Chondrocyte (in vitro differentiated cells): ENCODE measurements around the gene TEKT5. TPM values are rescaled to one million over a fixed set of nuclear protein-coding genes. Genes with fewer than 3 reads are reported as not detected.

Source experiments
- DNase-seq: peaks from one replicate; pipeline ENCODE4 v3.0.0; 2021; ENCODE audit warnings: mixed read lengths, low spot score
- H3K27ac Mint-ChIP-seq: one replicate; pipeline ENCODE4 v1.8.0; 2021; ENCODE audit warnings: mild to moderate bottlenecking, moderate library complexity, mixed read lengths; ENCODE audit not compliant: unreplicated experiment
- H3K27me3 Mint-ChIP-seq: 2 replicates; pipeline ENCODE4 v1.8.0; 2021; ENCODE audit warnings: low read depth, mixed read lengths
- H3K36me3 Mint-ChIP-seq: 2 replicates; pipeline ENCODE4 v1.8.0; 2021; ENCODE audit warnings: low read depth, mixed read lengths
- H3K4me1 Mint-ChIP-seq: 2 replicates; pipeline ENCODE4 v1.8.0; 2021; ENCODE audit warnings: low read depth, mild to moderate bottlenecking, mixed read lengths
- H3K4me3 Mint-ChIP-seq: one replicate; pipeline ENCODE4 v1.8.0; 2021; ENCODE audit warnings: mild to moderate bottlenecking, moderate library complexity, mixed read lengths; ENCODE audit not compliant: unreplicated experiment
- H3K9me3 Mint-ChIP-seq: 2 replicates; pipeline ENCODE4 v1.8.0; 2021; ENCODE audit warnings: low read depth, mixed read lengths
- CTCF ChIP-seq: fragments of 200-600 bp; sonication (generic); IDR thresholded peaks from 2 replicates; pipeline ENCODE4 v1.5.0; 2021; ENCODE audit warnings: antibody characterized with exemption, mild to moderate bottlenecking, moderate library complexity
- total RNA-seq: library from RNA; stranded (reverse); gene quantifications from 3 replicates; pipeline ENCODE4 v1.2.1, GENCODE V29; 2021

TEKT5 gene
- total RNA-seq, 1 donor from 2014 or later: not detected

- no peaks in the 10 kb centered on the region for H3K4me1 Mint-ChIP-seq
- no peaks in the 10 kb centered on the region for H3K9me3 Mint-ChIP-seq
- H3K4me3 Mint-ChIP-seq: no peak overlapping the region
- H3K27ac Mint-ChIP-seq: no peak overlapping the region
- no peaks in the 10 kb centered on the region for H3K36me3 Mint-ChIP-seq
- no peak for DNase-seq
- peaks cover 27% of the 10 kb centered on the region for H3K27me3 Mint-ChIP-seq
- no peak for TF ChIP-seq CTCF
These were observed 100.3 kb downstream of the TEKT5 start for GRCh38 chr16:10594312-10594950.

GRCh38 chr16:10592611-10593010 is 102.1 kb downstream of the TEKT5 start:
- no peak for TF ChIP-seq CTCF
- Mint-ChIP-seq H3K9me3 (no peaks in the 10 kb centered on the region), H3K36me3 (no peaks in the 10 kb centered on the region), H3K4me1 (no peaks in the 10 kb centered on the region), H3K27me3 (peaks cover 41% of the 10 kb centered on the region), H3K4me3 (no peak overlapping the region), H3K27ac (no peak overlapping the region)
- no peak for DNase-seq

- no peak for TF ChIP-seq CTCF
- H3K4me3 Mint-ChIP-seq: no peak overlapping the region
- H3K27me3 Mint-ChIP-seq: peaks cover 25% of the 10 kb centered on the region
- H3K36me3 Mint-ChIP-seq: no peaks in the 10 kb centered on the region
- H3K27ac Mint-ChIP-seq: no peak overlapping the region
- no peak for DNase-seq
- H3K4me1 Mint-ChIP-seq: peaks cover under 1% of the 10 kb centered on the region
- no peaks in the 10 kb centered on the region for H3K9me3 Mint-ChIP-seq
These were observed 104.4 kb downstream of the TEKT5 start for GRCh38 chr16:10590342-10590741.

- Mint-ChIP-seq H3K9me3 (no peaks in the 10 kb centered on the region), H3K36me3 (no peaks in the 10 kb centered on the region), H3K27me3 (peaks cover 23% of the 10 kb centered on the region), H3K4me1 (peaks cover 4% of the 10 kb centered on the region), H3K27ac (no peak overlapping the region), H3K4me3 (no peak overlapping the region)
- no peak for DNase-seq
- no peak for TF ChIP-seq CTCF
These were observed 105.6 kb downstream of the TEKT5 start for GRCh38 chr16:10589109-10589508.

GRCh38 chr16:10587622-10588021 is 107.1 kb downstream of the TEKT5 start:
- H3K9me3 Mint-ChIP-seq: no peaks in the 10 kb centered on the region
- no peak for DNase-seq
- H3K36me3 Mint-ChIP-seq: no peaks in the 10 kb centered on the region
- TF ChIP-seq CTCF: no peak
- H3K4me1 Mint-ChIP-seq: peaks cover 4% of the 10 kb centered on the region
- no peak overlapping the region for H3K4me3 Mint-ChIP-seq
- no peak overlapping the region for H3K27ac Mint-ChIP-seq
- H3K27me3 Mint-ChIP-seq: peaks cover 26% of the 10 kb centered on the region
